GM12878 (cell line): ENCODE results near the gene ZNF92. TPM values are rescaled to one million over a fixed set of nuclear protein-coding genes. Genes with fewer than 3 reads are reported as not detected.

Experiments
- ATAC-seq: fragments of 200-7000 bp; cut with Tn5 transposase; 3 replicates; pipeline ENCODE4 v1.9.1; 2020; ENCODE audit warnings: mild to moderate bottlenecking, moderate library complexity
- BruUV-seq: library from RNA; stranded (reverse); fragments of 400-500 nt; replicated peaks from 2 replicates; lab custom pipeline; 2021; lab: Mats Ljungman, UMichigan
- CTCF ChIA-PET: fragments of 300-600 bp; sonication (Branson Sonifier 250); formaldehyde crosslinking; extraction: SDS; loops from one replicate; lab custom pipeline; 2021; ENCODE audit warnings: inconsistent platforms; lab: Yijun Ruan, JAX
- POLR2A ChIA-PET: fragments of 350-600 bp; formaldehyde crosslinking; extraction: SDS; loops from one replicate; lab custom pipeline; 2021; ENCODE audit warnings: inconsistent platforms; lab: Charles Lee
- RAD21 ChIA-PET: fragments of 300-600 bp; sonication (Branson Sonifier 250); formaldehyde crosslinking; loops from one replicate; lab custom pipeline; 2023; ENCODE audit warnings: antibody characterized with exemption; ENCODE audit not compliant: unreplicated experiment; lab: Charles Lee
- SMC1A ChIA-PET: fragments of 300-600 bp; sonication (Branson Sonifier 250); formaldehyde crosslinking; loops from one replicate; lab custom pipeline; 2023; ENCODE audit not compliant: unreplicated experiment, uncharacterized antibody; lab: Charles Lee
- DNase-seq: peaks from one replicate; pipeline ENCODE4 v3.0.0-alpha.2; 2011; ENCODE audit warnings: low read depth, low spot score
- FAIRE-seq: peaks from 3 replicates; lab custom pipeline; 2011; peaks lifted over from hg19 to GRCh38; lab: Jason Lieb, UNC
- H2AFZ ChIP-seq: 2 replicates; pipeline ENCODE4 v1.6.0; 2011; ENCODE audit warnings: low read depth, low read length, control low read depth; ENCODE audit not compliant: control insufficient read depth
- H3K27ac ChIP-seq: 2 replicates; pipeline ENCODE4 v1.5.1; 2011; ENCODE audit warnings: control low read depth; ENCODE audit not compliant: control insufficient read depth, insufficient read depth
- H3K27me3 ChIP-seq, 2 experiments: replicated peaks in 1 of 2; 2 replicates each; pipeline versions ENCODE4 v1.6.0 to v1.6.1; 2011; ENCODE audit warnings: low read length in 1 of 2; ENCODE audit not compliant: control insufficient read depth in 2 of 2, insufficient read depth in 2 of 2
- H3K36me3 ChIP-seq, 2 experiments: 2 replicates each; pipeline ENCODE4 v1.5.1; 2011; ENCODE audit warnings: low read length in 1 of 2; ENCODE audit not compliant: control insufficient read depth in 2 of 2, insufficient read depth in 2 of 2
- H3K4me1 ChIP-seq: 2 replicates; pipeline ENCODE4 v1.6.1; 2011; ENCODE audit warnings: mild to moderate bottlenecking, low read length, moderate library complexity, mixed read lengths; ENCODE audit not compliant: control insufficient read depth, insufficient read depth
- H3K4me2 ChIP-seq: 2 replicates; pipeline ENCODE4 v1.6.0; 2011; ENCODE audit warnings: control low read depth; ENCODE audit not compliant: control insufficient read depth, insufficient read depth
- H3K4me3 ChIP-seq: fragments of 200-600 bp; sonication (generic); 2 replicates; pipeline ENCODE4 v1.5.1; 2016
- H3K79me2 ChIP-seq: 2 replicates; pipeline ENCODE4 v1.6.0; 2011; ENCODE audit warnings: low read length; ENCODE audit not compliant: control insufficient read depth, insufficient read depth
- H3K9ac ChIP-seq: 2 replicates; pipeline ENCODE4 v1.8.0; 2011; ENCODE audit warnings: low read length, control low read depth, mixed read lengths; ENCODE audit not compliant: control insufficient read depth, insufficient read depth
- H3K9me3 ChIP-seq: replicated peaks from 3 replicates; pipeline ENCODE4 v1.5.1; 2011; ENCODE audit warnings: mild to moderate bottlenecking, low read length; ENCODE audit not compliant: control insufficient read depth, insufficient read depth
- H4K20me1 ChIP-seq: 2 replicates; pipeline ENCODE4 v1.6.0; 2011; ENCODE audit not compliant: control insufficient read depth, insufficient read depth
- BMI1 ChIP-seq: fragments of 450-650 bp; IDR thresholded peaks from 2 replicates; pipeline ENCODE4 v1.6.1; 2016; ENCODE audit warnings: mild to moderate bottlenecking, moderate library complexity, borderline replicate concordance
- WGBS: methylation state at CpG from one replicate; pipeline ENCODE4 v1.1.6; 2016; ENCODE audit warnings: low lambda C conversion rate; ENCODE audit not compliant: insufficient replicate concordance, insufficient coverage; ENCODE audit errors: missing lambda C conversion rate; 5-methylcytosine and 5-hydroxymethylcytosine counted together
- in situ Hi-C: fragments of 300-500 bp; cut with MboI; formaldehyde crosslinking; loops from 9 replicates; pipeline ENCODE4 v1.14.3; 2018; ENCODE audit warnings: mixed read lengths
- intact Hi-C: fragments of 100-400 bp; cut with micrococcal nuclease; formaldehyde crosslinking; loops from one replicate; pipeline ENCODE4 v1.14.2; 2022; ENCODE audit not compliant: unreplicated experiment
- polyA plus RNA-seq, 11 experiments: library from polyadenylated mRNA; depleted of rRNA in 4 of 11; unstranded in 6 of 11; stranded (reverse) in 5 of 11; fragments of >200 nt; fragmentation: Nextera tagmentation in 4 of 11; fragmentation: Illumina TruSeq in 1 of 11; extraction: Ambion mirVana in 4 of 11; extraction: Trizol in 1 of 11; gene quantifications; 1 replicate in 1 of 11; 2 replicates in 10 of 11; pipeline versions ENCODE4 v1.2.1 to v1.2.3, GENCODE V29; 2011 to 2016; ENCODE audit warnings: inconsistent platforms in 2 of 11, missing spikeins in 2 of 11, low read depth in 1 of 11
- total RNA-seq, 4 experiments: library from RNA; depleted of rRNA in 3 of 4; stranded (reverse); fragments of >200 nt in 3 of 4; fragmentation: Illumina TruSeq in 1 of 4; extraction: Trizol in 1 of 4; gene quantifications; 2 replicates each; pipeline versions ENCODE4 v1.2.1 to v1.2.3, GENCODE V29; 2013 to 2021
- TF ChIP-seq, protein P1 (sequence below): fragments of 450-650 bp; IDR thresholded peaks from 2 replicates; pipeline ENCODE4 v1.6.1; 2017; ENCODE audit warnings: mild to moderate bottlenecking
- TF ChIP-seq, protein P2 (sequence below): IDR thresholded peaks from 2 replicates; pipeline ENCODE4 v1.6.1; 2012; ENCODE audit warnings: low read length, inconsistent platforms
- TF ChIP-seq, protein P3 (sequence below): fragments of 450-650 bp; IDR thresholded peaks from 2 replicates; pipeline ENCODE4 v1.6.1; 2017; ENCODE audit warnings: mild to moderate bottlenecking, moderate library complexity

Gene ZNF92
- total and polyA plus RNA-seq, 10 of the 15 experiments (the other 5 are each of a cell fraction or from before 2014, with no cell fraction given), result 6.7 to 27.6 (median 14.3) TPM

DNA sequence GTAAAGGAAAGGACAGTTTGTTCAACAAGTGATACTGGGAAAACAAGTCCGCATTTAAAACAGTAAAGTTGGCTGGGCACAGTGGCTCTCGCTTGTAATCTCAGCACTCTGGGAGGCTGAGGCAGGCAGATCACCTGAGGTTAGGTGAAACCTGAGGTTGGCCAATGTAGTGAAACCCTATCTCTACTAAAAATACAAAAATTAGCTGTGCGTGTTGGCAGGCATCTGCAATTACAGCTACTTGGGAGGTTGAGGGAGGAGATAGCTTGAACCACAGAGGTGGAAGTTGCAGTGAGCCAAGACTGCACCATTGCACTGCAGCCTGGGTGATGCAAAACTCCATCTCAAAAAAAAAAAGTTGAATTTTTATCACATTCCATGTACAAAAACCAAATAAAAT lies 35.7 kb downstream of the ZNF92 start:
- TF ChIP-seq, protein P1, sequence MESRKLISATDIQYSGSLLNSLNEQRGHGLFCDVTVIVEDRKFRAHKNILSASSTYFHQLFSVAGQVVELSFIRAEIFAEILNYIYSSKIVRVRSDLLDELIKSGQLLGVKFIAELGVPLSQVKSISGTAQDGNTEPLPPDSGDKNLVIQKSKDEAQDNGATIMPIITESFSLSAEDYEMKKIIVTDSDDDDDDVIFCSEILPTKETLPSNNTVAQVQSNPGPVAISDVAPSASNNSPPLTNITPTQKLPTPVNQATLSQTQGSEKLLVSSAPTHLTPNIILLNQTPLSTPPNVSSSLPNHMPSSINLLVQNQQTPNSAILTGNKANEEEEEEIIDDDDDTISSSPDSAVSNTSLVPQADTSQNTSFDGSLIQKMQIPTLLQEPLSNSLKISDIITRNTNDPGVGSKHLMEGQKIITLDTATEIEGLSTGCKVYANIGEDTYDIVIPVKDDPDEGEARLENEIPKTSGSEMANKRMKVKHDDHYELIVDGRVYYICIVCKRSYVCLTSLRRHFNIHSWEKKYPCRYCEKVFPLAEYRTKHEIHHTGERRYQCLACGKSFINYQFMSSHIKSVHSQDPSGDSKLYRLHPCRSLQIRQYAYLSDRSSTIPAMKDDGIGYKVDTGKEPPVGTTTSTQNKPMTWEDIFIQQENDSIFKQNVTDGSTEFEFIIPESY, result no peak
- TF ChIP-seq, protein P2, sequence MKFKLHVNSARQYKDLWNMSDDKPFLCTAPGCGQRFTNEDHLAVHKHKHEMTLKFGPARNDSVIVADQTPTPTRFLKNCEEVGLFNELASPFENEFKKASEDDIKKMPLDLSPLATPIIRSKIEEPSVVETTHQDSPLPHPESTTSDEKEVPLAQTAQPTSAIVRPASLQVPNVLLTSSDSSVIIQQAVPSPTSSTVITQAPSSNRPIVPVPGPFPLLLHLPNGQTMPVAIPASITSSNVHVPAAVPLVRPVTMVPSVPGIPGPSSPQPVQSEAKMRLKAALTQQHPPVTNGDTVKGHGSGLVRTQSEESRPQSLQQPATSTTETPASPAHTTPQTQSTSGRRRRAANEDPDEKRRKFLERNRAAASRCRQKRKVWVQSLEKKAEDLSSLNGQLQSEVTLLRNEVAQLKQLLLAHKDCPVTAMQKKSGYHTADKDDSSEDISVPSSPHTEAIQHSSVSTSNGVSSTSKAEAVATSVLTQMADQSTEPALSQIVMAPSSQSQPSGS, result no peak
- TF ChIP-seq BMI1, result no peak
- TF ChIP-seq, protein P3, sequence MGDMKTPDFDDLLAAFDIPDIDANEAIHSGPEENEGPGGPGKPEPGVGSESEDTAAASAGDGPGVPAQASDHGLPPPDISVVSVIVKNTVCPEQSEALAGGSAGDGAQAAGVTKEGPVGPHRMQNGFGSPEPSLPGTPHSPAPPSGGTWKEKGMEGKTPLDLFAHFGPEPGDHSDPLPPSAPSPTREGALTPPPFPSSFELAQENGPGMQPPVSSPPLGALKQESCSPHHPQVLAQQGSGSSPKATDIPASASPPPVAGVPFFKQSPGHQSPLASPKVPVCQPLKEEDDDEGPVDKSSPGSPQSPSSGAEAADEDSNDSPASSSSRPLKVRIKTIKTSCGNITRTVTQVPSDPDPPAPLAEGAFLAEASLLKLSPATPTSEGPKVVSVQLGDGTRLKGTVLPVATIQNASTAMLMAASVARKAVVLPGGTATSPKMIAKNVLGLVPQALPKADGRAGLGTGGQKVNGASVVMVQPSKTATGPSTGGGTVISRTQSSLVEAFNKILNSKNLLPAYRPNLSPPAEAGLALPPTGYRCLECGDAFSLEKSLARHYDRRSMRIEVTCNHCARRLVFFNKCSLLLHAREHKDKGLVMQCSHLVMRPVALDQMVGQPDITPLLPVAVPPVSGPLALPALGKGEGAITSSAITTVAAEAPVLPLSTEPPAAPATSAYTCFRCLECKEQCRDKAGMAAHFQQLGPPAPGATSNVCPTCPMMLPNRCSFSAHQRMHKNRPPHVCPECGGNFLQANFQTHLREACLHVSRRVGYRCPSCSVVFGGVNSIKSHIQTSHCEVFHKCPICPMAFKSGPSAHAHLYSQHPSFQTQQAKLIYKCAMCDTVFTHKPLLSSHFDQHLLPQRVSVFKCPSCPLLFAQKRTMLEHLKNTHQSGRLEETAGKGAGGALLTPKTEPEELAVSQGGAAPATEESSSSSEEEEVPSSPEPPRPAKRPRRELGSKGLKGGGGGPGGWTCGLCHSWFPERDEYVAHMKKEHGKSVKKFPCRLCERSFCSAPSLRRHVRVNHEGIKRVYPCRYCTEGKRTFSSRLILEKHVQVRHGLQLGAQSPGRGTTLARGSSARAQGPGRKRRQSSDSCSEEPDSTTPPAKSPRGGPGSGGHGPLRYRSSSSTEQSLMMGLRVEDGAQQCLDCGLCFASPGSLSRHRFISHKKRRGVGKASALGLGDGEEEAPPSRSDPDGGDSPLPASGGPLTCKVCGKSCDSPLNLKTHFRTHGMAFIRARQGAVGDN, result no peak
- TF ChIP-seq, all 136 proteins: peak for 0
- Histone ChIP-seq H3K27me3 (no peaks in the 10 kb centered on the region), H3K9me3 (peaks cover 5% of the 10 kb centered on the region; the same call in 2 of the 3 replicates), H4K20me1 (no peaks in the 10 kb centered on the region), H3K4me2 (no peak overlapping the region), H3K36me3 (no peaks in the 10 kb centered on the region), H3K4me3 (no peak overlapping the region), H3K4me1 (no peaks in the 10 kb centered on the region), H3K79me2 (no peaks in the 10 kb centered on the region), H2AFZ (no peak overlapping the region), H3K9ac (no peak overlapping the region), H3K27ac (no peak overlapping the region)
- FAIRE-seq, result no peak
- ChIA-PET CTCF (interaction anchor here (1.4 kb wide), 1 partner anchor 102 kb away, joined by 4 read pairs; no protein-coding TSS in a partner anchor), SMC1A (no interaction called here), POLR2A (no interaction called here), RAD21 (no interaction called here)
- no peak for ATAC-seq
- no TSS peak for BruUV-seq
- DNase-seq, result no peak
- in situ Hi-C loops, result loop anchor here (25.0 kb wide), 1 partner anchor 872 kb away; no protein-coding TSS in a partner anchor
- WGBS, result 92% methylated on average over 3 of the region's 3 CpGs
- intact Hi-C loops, result no loop called here
